ENCODE measurements around the gene THBS3. TPM values are rescaled to one million over a fixed set of nuclear protein-coding genes. Genes with fewer than 3 reads are reported as not detected.
A peak's percentile ranks its signal among the peaks of the same experiment; 100 is the strongest.

The THBS3 gene
- total and polyA plus RNA-seq, 9 of the 15 experiments (the other 6 are each of a cell fraction or from before 2014, with no cell fraction given): 0.59 to 8.3 (median 3.2) TPM

GRCh38 chr1:155210314-155211104, 2.8 kb upstream of the THBS3 start:
- peaks cover 18% of the 10 kb centered on the region for H3K79me2 ChIP-seq (ENCODE audit: control insufficient read depth, insufficient read depth, low read length)
- no peak overlapping the region for H2AFZ ChIP-seq (ENCODE audit: low read depth, low read length)
- H3K4me3 ChIP-seq: no peak overlapping the region
- WGBS (ENCODE audit: insufficient coverage, low coverage, missing lambda C conversion rate): 70% methylated on average over 4 of the region's 4 CpGs
- no peak for ATAC-seq
- no peak for TF ChIP-seq RAD21 (CRISPR knock-in tag; conservative IDR thresholded peaks at IDR 0.05 in 1 of 2, IDR thresholded peaks at IDR 0.05 in 1 of 2)
- peak; percentile 31 for TF ChIP-seq KDM5B (IDR thresholded peaks at IDR 0.05; ENCODE audit: insufficient replicate concordance, low read depth, low read length)
- no peak for TF ChIP-seq HES1 (IDR thresholded peaks at IDR 0.05; ENCODE audit: low read depth)
- TF ChIP-seq STAT6 (CRISPR knock-in tag; IDR thresholded peaks at IDR 0.05): no peak
- no peak for TF ChIP-seq ZBTB5 (IDR thresholded peaks at IDR 0.05)
- TF ChIP-seq SPI1 (IDR thresholded peaks at IDR 0.05; ENCODE audit: borderline replicate concordance, low read depth, low read length): peak; percentile 78
- peak overlapping the region; percentile 3; the same call in 1 of the 2 replicates for H3K4me2 ChIP-seq (ENCODE audit: insufficient read depth, low read length)
- no peaks in the 10 kb centered on the region for H4K20me1 ChIP-seq (replicated peaks; ENCODE audit: control insufficient read depth, insufficient read depth, low read length)
- no peak overlapping the region for H3K27ac ChIP-seq (ENCODE audit: extremely low read depth, low read depth, low read length)
- H3K9me3 ChIP-seq (replicated peaks; ENCODE audit: control insufficient read depth, insufficient read depth, low read depth, low read length): peaks cover 3% of the 10 kb centered on the region; the same call in 1 of the 2 replicates
- peaks cover 22% of the 10 kb centered on the region; the same call in 2 of the 3 replicates for H3K36me3 ChIP-seq (ENCODE audit: control insufficient read depth, insufficient read depth, low read length)
- ChIA-PET CTCF (ENCODE audit: low intra/inter-chr PET ratio) (no interaction called here), POLR2A (interaction anchor here (2.2 kb wide), 1 partner anchor 8 kb away, joined by 10 read pairs; no protein-coding TSS in a partner anchor)
- no TSS peak for BruUV-seq (replicated peaks)
- peaks cover 19 to 30% of the 10 kb centered on the region in 2 experiments for H3K4me1 ChIP-seq (replicated peaks in 1 of 2; ENCODE audit: control insufficient read depth in 2 of 2, insufficient read depth in 2 of 2, low read length in 2 of 2)
- H3K9me1 ChIP-seq (ENCODE audit: control insufficient read depth, insufficient read depth, low read length): no peaks in the 10 kb centered on the region
- peak in 1 of 4 experiments; percentile 1 for DNase-seq (ENCODE audit: extremely low read depth in 1 of 4, low spot score in 3 of 4)
- intact Hi-C loops (cut with micrococcal nuclease): no loop called here
- H3K9ac ChIP-seq (ENCODE audit: insufficient read depth in 1 of 2, low read depth in 2 of 2, low read length in 2 of 2): peak overlapping the region in 1 of 2 experiments; percentile 48; a peak in 2 of 4 replicates
- H3K27me3 ChIP-seq (ENCODE audit: control insufficient read depth in 2 of 2, insufficient read depth in 2 of 2, low read length in 2 of 2): no peaks in the 10 kb centered on the region
- FAIRE-seq: no peak
- in situ Hi-C loops (cut with MboI): no loop called here
